K562 (cell line): ENCODE results near the gene RASGRP2. TPM values are rescaled to one million over a fixed set of nuclear protein-coding genes. Genes with fewer than 3 reads are reported as not detected.

Source experiments
- ADNP ChIP-seq: fragments of 200-800 bp; sonication (Bioruptor generic); IDR thresholded peaks from 2 replicates; pipeline ENCODE4 v1.6.1; 2016; ENCODE audit warnings: missing genetic modification characterization, missing compliant biosample characterization
- ATF1 ChIP-seq, 2 experiments: fragments of 450-650 bp in 1 of 2; IDR thresholded peaks; 2 replicates each; pipeline ENCODE4 v1.6.1; 2016; ENCODE audit warnings: missing compliant biosample characterization in 1 of 2, missing genetic modification characterization in 1 of 2
- COPS2 ChIP-seq: fragments of 450-650 bp; conservative IDR thresholded peaks from 2 replicates; pipeline ENCODE4 v1.6.1; 2016; ENCODE audit warnings: mild to moderate bottlenecking, moderate library complexity
- E2F3 ChIP-seq: fragments of 250-450 bp; sonication (Bioruptor Pico); IDR thresholded peaks from 2 replicates; pipeline ENCODE4 v1.4.0; 2020; ENCODE audit warnings: mild to moderate bottlenecking
- FOXP1 ChIP-seq: sonication (generic); formaldehyde crosslinking; IDR thresholded peaks from 2 replicates; pipeline ENCODE4 v1.8.0; 2022; ENCODE audit warnings: mild to moderate bottlenecking, missing genetic modification reagents
- KDM4B ChIP-seq, 2 experiments: fragments of 450-650 bp in 1 of 2; sonication (generic) in 1 of 2; IDR thresholded peaks; 2 replicates each; pipeline ENCODE4 v1.6.1; 2016 to 2017; ENCODE audit warnings: borderline replicate concordance in 2 of 2, antibody characterized with exemption in 1 of 2, low read depth in 1 of 2, mild to moderate bottlenecking in 1 of 2
- KHSRP ChIP-seq: fragments of 450-650 bp; IDR thresholded peaks from 2 replicates; pipeline ENCODE4 v1.6.1; 2017
- MNT ChIP-seq, 2 experiments: fragments of 450-650 bp; conservative IDR thresholded peaks; 2 replicates each; pipeline ENCODE4 v1.6.1; 2017; ENCODE audit warnings: mild to moderate bottlenecking in 2 of 2, moderate library complexity in 2 of 2
- MTA1 ChIP-seq: fragments of 450-650 bp; IDR thresholded peaks from 2 replicates; pipeline ENCODE4 v1.6.1; 2017; ENCODE audit warnings: borderline replicate concordance
- MTF1 ChIP-seq: fragments of 250-450 bp; sonication (Bioruptor Pico); IDR thresholded peaks from 2 replicates; pipeline ENCODE4 v1.9.0; 2021; ENCODE audit warnings: moderate library complexity, mild to moderate bottlenecking, inconsistent platforms, borderline replicate concordance
- NFRKB ChIP-seq: fragments of 450-650 bp; IDR thresholded peaks from 2 replicates; pipeline ENCODE4 v1.6.1; 2016; ENCODE audit warnings: low read depth
- POLR2A ChIP-seq: fragments of 450-650 bp; conservative IDR thresholded peaks from 2 replicates; pipeline ENCODE4 v1.6.1; 2016
- POLR2B ChIP-seq: fragments of 450-650 bp; IDR thresholded peaks from 2 replicates; pipeline ENCODE4 v1.6.1; 2018; ENCODE audit warnings: low read depth; ENCODE audit not compliant: partially characterized antibody
- POLR2G ChIP-seq: fragments of 200-400 bp; formaldehyde crosslinking; IDR thresholded peaks from 2 replicates; pipeline ENCODE4 v1.6.1; 2017; ENCODE audit warnings: low read depth, mild to moderate bottlenecking, antibody characterized with exemption, low read length, moderate library complexity
- RFX1 ChIP-seq: fragments of 450-650 bp; IDR thresholded peaks from 2 replicates; pipeline ENCODE4 v1.6.1; 2016; ENCODE audit warnings: mild to moderate bottlenecking, moderate library complexity
- RFX7 ChIP-seq: fragments of 250-450 bp; sonication (Bioruptor Pico); IDR thresholded peaks from 2 replicates; pipeline ENCODE4 v1.5.1; 2021; ENCODE audit warnings: mild to moderate bottlenecking
- SIX5 ChIP-seq, 2 experiments: IDR thresholded peaks; 2 replicates each; pipeline ENCODE4 v1.6.1; 2011; ENCODE audit warnings: low read length in 2 of 2, borderline replicate concordance in 1 of 2, low read depth in 1 of 2, mild to moderate bottlenecking in 1 of 2, moderate library complexity in 1 of 2; ENCODE audit not compliant: insufficient read depth in 1 of 2
- SLC30A9 ChIP-seq: fragments of 250-450 bp; sonication (Bioruptor Pico); IDR thresholded peaks from 2 replicates; pipeline ENCODE4 v1.8.0; 2022; ENCODE audit warnings: mild to moderate bottlenecking, moderate library complexity
- SMAD1 ChIP-seq: fragments of 150-350 bp; IDR thresholded peaks from 2 replicates; pipeline ENCODE4 v1.6.1; 2014; ENCODE audit warnings: low read length, low read depth; ENCODE audit not compliant: partially characterized antibody
- SNRNP70 ChIP-seq: fragments of 200-400 bp; formaldehyde crosslinking; optimal IDR thresholded peaks from 2 replicates; pipeline ENCODE3; 2017; ENCODE audit warnings: low read depth, low read length
- STAG1 ChIP-seq: sonication (generic); formaldehyde crosslinking; IDR thresholded peaks from 2 replicates; pipeline ENCODE4 v1.5.0; 2020; ENCODE audit warnings: missing genetic modification reagents, borderline replicate concordance
- TGIF2 ChIP-seq: sonication (generic); formaldehyde crosslinking; IDR thresholded peaks from 2 replicates; pipeline ENCODE4 v1.8.1; 2022; ENCODE audit warnings: mild to moderate bottlenecking, missing genetic modification reagents, moderate library complexity
- VEZF1 ChIP-seq: fragments of 200-800 bp; sonication (Bioruptor generic); IDR thresholded peaks from 2 replicates; pipeline ENCODE4 v1.6.1; 2017; ENCODE audit warnings: missing genetic modification characterization, missing compliant biosample characterization
- ZBTB7A ChIP-seq: IDR thresholded peaks from 2 replicates; pipeline ENCODE4 v1.6.1; 2011; ENCODE audit warnings: low read depth, mild to moderate bottlenecking, low read length, moderate library complexity, borderline replicate concordance; ENCODE audit not compliant: control insufficient read depth
- ZEB2 ChIP-seq: fragments of 450-650 bp; IDR thresholded peaks from 2 replicates; pipeline ENCODE4 v1.6.1; 2016
- ZNF121 ChIP-seq: sonication (generic); formaldehyde crosslinking; conservative IDR thresholded peaks from 2 replicates; pipeline ENCODE4 v1.8.0; 2022; ENCODE audit warnings: missing genetic modification reagents
- ZNF644 ChIP-seq: fragments of 200-800 bp; sonication (Bioruptor generic); IDR thresholded peaks from 2 replicates; pipeline ENCODE4 v1.6.1; 2016; ENCODE audit warnings: low read depth, missing genetic modification characterization, missing compliant biosample characterization
- ZNF764 ChIP-seq: fragments of 250-450 bp; sonication (Bioruptor Pico); IDR thresholded peaks from 2 replicates; pipeline ENCODE4 v1.4.0; 2020; ENCODE audit warnings: low read depth, mild to moderate bottlenecking, moderate library complexity
- polyA plus RNA-seq, 8 experiments: library from polyadenylated mRNA; depleted of rRNA in 4 of 8; stranded (reverse) in 5 of 8; unstranded in 3 of 8; fragments of >200 nt; fragmentation: Nextera tagmentation in 2 of 8; fragmentation: Illumina TruSeq in 1 of 8; extraction: Ambion mirVana in 2 of 8; extraction: Trizol in 1 of 8; gene quantifications; 2 replicates each; pipeline versions ENCODE4 v1.2.1 to v1.2.3, GENCODE V29; 2011 to 2014; ENCODE audit warnings: inconsistent platforms in 1 of 8, missing spikeins in 1 of 8
- total RNA-seq, 7 experiments: library from RNA; depleted of rRNA in 6 of 7; stranded (reverse); fragments of >200 nt in 6 of 7; fragmentation: Illumina TruSeq in 2 of 7; extraction: Trizol in 2 of 7; gene quantifications; 2 replicates each; pipeline versions ENCODE4 v1.2.1 to v1.2.3, GENCODE V29; 2011 to 2021; ENCODE audit warnings: low replicate concordance in 1 of 7

The RASGRP2 gene
- total and polyA plus RNA-seq, 9 of the 15 experiments (the other 6 are each of a cell fraction or from before 2014, with no cell fraction given): 0.87 to 22.7 (median 5.5) TPM

- TF ChIP-seq ADNP (tag) (no peak), ATF1 (CRISPR knock-in tag; IDR thresholded peaks at IDR 0.05) (0 out of 2 replicates have a peak, but pooled peaks have one; percentile 50), ATF1 (tag; IDR thresholded peaks at IDR 0.05) (peak; percentile 97), SLC30A9 (CRISPR knock-in tag) (no peak), E2F3 (CRISPR knock-in tag) (no peak), TGIF2 (CRISPR knock-in tag) (no peak), POLR2A (peak; percentile 89), STAG1 (CRISPR knock-in tag) (no peak), POLR2G (peak; percentile 93), NFRKB (peak; percentile 44; the same call in 1 of the 2 replicates), KDM4B (IDR thresholded peaks at IDR 0.05; ENCODE audit: borderline replicate concordance in 2 of 2, low read depth in 1 of 2) (no peak), ZNF644 (no peak), KHSRP (no peak), SIX5 (IDR thresholded peaks at IDR 0.05; ENCODE audit: borderline replicate concordance in 1 of 2, insufficient read depth in 1 of 2, low read depth in 1 of 2, low read length in 2 of 2) (peak; percentile 21 to 27; a peak in 1 of 4 replicates), MTF1 (CRISPR knock-in tag) (no peak), COPS2 (no peak), POLR2B (peak; percentile 78), MNT (conservative IDR thresholded peaks at IDR 0.05) (0 out of 4 replicates have a peak, but pooled peaks of 1 of the 2 experiments have one; percentile 37), ZNF764 (CRISPR knock-in tag) (no peak), ZBTB7A (peak; percentile 71; the same call in 1 of the 2 replicates), RFX1 (peak; percentile 100), SNRNP70 (no peak), SMAD1 (peak; percentile 23), VEZF1 (CRISPR knock-in tag) (peak; percentile 78), FOXP1 (no peak), ZEB2 (no peak), ZNF121 (CRISPR knock-in tag) (no peak), RFX7 (CRISPR knock-in tag) (no peak), MTA1 (no peak; the same call in 1 of the 2 replicates)
These were observed 34.7 kb upstream of the RASGRP2 start, which contains the start of gene SF1 (continued) for GRCh38 chr11:64778473-64779298.
